DND-41 (cell line): ENCODE data around the gene SPECC1.

Source experiments
- ATAC-seq: fragments of 200-7000 bp; cut with Tn5 transposase; 3 replicates; pipeline ENCODE4 v1.9.1; 2021; ENCODE audit warnings: low read depth; ENCODE audit not compliant: insufficient read depth
- DNase-seq: peaks from one replicate; pipeline ENCODE4 v3.0.0-alpha.2; 2020
- H2AFZ ChIP-seq: 2 replicates; pipeline ENCODE4 v1.6.0; 2012; ENCODE audit warnings: low read depth, low read length
- H3K27ac ChIP-seq: 2 replicates; pipeline ENCODE4 v1.5.1; 2012; ENCODE audit warnings: low read length, inconsistent platforms
- H3K27me3 ChIP-seq: fragments of 200-600 bp; sonication (generic); 2 replicates; pipeline ENCODE4 v1.6.0; 2012; ENCODE audit warnings: low read length, mild to moderate bottlenecking, inconsistent platforms; ENCODE audit not compliant: insufficient read depth, poor library complexity
- H3K36me3 ChIP-seq: 2 replicates; pipeline ENCODE4 v1.5.1; 2012; ENCODE audit warnings: low read length, inconsistent platforms; ENCODE audit not compliant: insufficient read depth
- H3K4me1 ChIP-seq: 2 replicates; pipeline ENCODE4 v1.5.1; 2012; ENCODE audit warnings: mild to moderate bottlenecking, low read length; ENCODE audit not compliant: insufficient read depth
- H3K4me2 ChIP-seq: 2 replicates; pipeline ENCODE4 v1.6.0; 2012; ENCODE audit warnings: mild to moderate bottlenecking, moderate library complexity, low read length, inconsistent platforms; ENCODE audit not compliant: insufficient read depth
- H3K4me3 ChIP-seq, 2 experiments: fragments of 200-600 bp in 1 of 2; shearing (Covaris generic) in 1 of 2; 2 replicates each; pipeline ENCODE4 v1.5.1; 2012 to 2016; ENCODE audit warnings: inconsistent platforms in 2 of 2, low read length in 2 of 2, mild to moderate bottlenecking in 2 of 2, low read depth in 1 of 2, moderate library complexity in 1 of 2
- H3K79me2 ChIP-seq: 2 replicates; pipeline ENCODE4 v1.6.0; 2012; ENCODE audit warnings: low read length, inconsistent platforms; ENCODE audit not compliant: insufficient read depth
- H3K9ac ChIP-seq: 2 replicates; pipeline ENCODE4 v1.6.0; 2012; ENCODE audit warnings: low read depth, mild to moderate bottlenecking, inconsistent platforms, low read length, moderate library complexity
- H3K9me3 ChIP-seq: 2 replicates; pipeline ENCODE4 v1.5.1; 2012; ENCODE audit warnings: low read length, moderate library complexity, mild to moderate bottlenecking, inconsistent platforms; ENCODE audit not compliant: insufficient read depth, severe bottlenecking
- H4K20me1 ChIP-seq: 2 replicates; pipeline ENCODE4 v1.6.0; 2012; ENCODE audit warnings: low read length; ENCODE audit not compliant: insufficient read depth
- EZH2 ChIP-seq: IDR thresholded peaks from 3 replicates; pipeline ENCODE4 v1.6.1; 2012; ENCODE audit warnings: borderline replicate concordance, low read depth, mild to moderate bottlenecking, moderate library complexity, low read length, inconsistent platforms; ENCODE audit not compliant: severe bottlenecking
- TF ChIP-seq, protein P1 (sequence below): IDR thresholded peaks from 2 replicates; pipeline ENCODE4 v1.5.1; 2012; ENCODE audit warnings: borderline replicate concordance, low read length, moderate library complexity, mild to moderate bottlenecking; ENCODE audit not compliant: poor library complexity, severe bottlenecking; ENCODE audit errors: extremely low read depth

SPECC1 gene

DNA sequence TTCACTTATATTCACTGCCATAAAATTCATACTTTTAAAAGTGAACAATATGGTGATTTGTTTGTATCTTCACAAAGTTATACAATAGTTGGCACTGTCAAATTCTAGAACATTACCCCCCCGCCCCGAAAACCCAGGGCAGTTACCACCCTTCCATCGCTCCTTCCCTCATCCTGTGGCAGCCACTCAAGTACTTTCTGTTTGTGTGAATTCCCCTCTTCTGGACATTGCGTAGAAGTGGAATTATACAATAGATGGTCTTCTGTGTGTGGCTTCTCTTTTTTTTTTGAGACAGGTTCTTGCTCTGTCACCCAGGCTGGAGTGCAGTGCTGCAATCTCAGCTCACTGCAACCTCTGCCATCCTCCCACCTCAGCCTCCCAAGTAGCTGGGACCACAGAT, 58.6 kb downstream of the SPECC1 start:
- ATAC-seq (no peak), DNase-seq (no peak)
- H3K4me3 ChIP-seq, result no peak overlapping the region
- H3K9ac ChIP-seq, result no peak overlapping the region
- no peak overlapping the region for H2AFZ ChIP-seq
- H3K27ac ChIP-seq, result no peak overlapping the region
- H3K4me2 ChIP-seq, result no peak overlapping the region
- H3K79me2 ChIP-seq, result no peaks in the 10 kb centered on the region
- H3K4me1 ChIP-seq, result no peaks in the 10 kb centered on the region
- H4K20me1 ChIP-seq, result no peaks in the 10 kb centered on the region
- H3K36me3 ChIP-seq, result no peaks in the 10 kb centered on the region
- H3K9me3 ChIP-seq, result no peaks in the 10 kb centered on the region
- peaks cover 14% of the 10 kb centered on the region for H3K27me3 ChIP-seq
- TF ChIP-seq, protein P1, sequence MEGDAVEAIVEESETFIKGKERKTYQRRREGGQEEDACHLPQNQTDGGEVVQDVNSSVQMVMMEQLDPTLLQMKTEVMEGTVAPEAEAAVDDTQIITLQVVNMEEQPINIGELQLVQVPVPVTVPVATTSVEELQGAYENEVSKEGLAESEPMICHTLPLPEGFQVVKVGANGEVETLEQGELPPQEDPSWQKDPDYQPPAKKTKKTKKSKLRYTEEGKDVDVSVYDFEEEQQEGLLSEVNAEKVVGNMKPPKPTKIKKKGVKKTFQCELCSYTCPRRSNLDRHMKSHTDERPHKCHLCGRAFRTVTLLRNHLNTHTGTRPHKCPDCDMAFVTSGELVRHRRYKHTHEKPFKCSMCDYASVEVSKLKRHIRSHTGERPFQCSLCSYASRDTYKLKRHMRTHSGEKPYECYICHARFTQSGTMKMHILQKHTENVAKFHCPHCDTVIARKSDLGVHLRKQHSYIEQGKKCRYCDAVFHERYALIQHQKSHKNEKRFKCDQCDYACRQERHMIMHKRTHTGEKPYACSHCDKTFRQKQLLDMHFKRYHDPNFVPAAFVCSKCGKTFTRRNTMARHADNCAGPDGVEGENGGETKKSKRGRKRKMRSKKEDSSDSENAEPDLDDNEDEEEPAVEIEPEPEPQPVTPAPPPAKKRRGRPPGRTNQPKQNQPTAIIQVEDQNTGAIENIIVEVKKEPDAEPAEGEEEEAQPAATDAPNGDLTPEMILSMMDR, result no peak
- no peak for TF ChIP-seq EZH2

DNA sequence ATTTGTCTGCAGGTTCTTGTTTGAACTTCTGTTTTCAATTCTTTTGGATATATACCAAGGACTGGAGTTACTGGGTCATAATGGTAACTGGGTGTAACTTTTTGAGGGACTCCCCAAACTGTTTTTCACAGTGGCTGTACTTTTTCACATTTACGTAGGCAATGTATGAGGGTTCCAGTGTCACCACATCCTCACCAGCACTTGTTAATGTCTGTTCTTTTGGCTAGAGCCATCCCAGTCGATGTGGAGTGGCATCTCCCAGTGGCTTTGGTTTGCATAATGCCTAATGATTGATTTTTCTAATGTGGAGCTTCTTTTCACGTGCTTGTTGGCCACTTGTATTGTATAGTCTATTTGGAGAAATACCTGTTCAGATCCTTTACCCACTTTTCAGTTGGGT, 59.3 kb downstream of the SPECC1 start:
- TF ChIP-seq EZH2, result no peak
- TF ChIP-seq, protein P1, result no peak

DNA sequence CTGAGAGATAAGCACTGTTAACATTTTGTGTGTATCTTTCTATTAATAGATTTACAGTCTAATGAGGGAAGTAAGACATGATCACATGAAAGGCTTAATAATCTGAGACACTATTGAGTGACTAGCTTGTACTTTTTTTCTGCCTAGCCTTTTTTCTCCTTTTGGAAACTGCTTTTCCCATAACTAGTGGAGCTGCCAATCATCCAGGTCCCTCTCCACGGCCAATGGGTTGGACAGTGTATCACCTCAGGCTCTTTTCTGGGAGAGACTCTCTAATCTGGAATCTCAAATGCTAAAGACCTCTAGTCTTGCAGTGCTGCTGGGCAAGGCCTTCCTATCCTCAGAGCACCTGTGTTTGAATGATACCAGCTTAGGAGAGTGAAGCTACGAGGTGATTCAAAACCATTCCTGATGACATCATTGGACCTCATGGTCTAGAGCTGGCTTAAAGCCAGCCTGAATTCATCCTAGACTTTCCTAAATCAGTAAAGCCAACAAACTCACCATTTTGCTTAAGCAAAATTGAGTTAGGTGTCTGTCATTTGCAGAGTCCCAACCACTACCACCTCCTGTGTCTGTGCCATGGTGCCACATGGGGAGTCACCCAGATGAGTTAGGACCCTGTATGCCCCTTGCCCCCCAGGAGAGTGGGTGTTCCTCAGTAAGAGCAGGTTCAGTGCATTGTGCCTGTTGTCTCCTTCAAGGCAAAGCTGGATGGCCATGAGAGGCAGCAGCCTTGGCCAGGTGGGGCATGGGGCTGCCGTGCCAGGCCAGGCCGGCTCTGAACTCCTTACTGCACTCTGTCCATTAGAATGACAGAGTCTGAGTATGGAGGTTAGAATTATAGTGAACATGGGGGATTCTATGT, 62.9 kb downstream of the SPECC1 start:
- Histone ChIP-seq H3K4me3 (no peak overlapping the region), H2AFZ (no peak overlapping the region), H3K27ac (no peak overlapping the region), H3K4me2 (no peak overlapping the region), H3K9me3 (no peaks in the 10 kb centered on the region), H3K9ac (no peak overlapping the region), H3K79me2 (no peaks in the 10 kb centered on the region), H3K4me1 (peaks cover 3% of the 10 kb centered on the region; the same call in 1 of the 2 replicates), H3K36me3 (no peaks in the 10 kb centered on the region), H4K20me1 (no peaks in the 10 kb centered on the region), H3K27me3 (peaks cover 21% of the 10 kb centered on the region)
- TF ChIP-seq, protein P1, result no peak
- TF ChIP-seq EZH2, result no peak
- ATAC-seq (no peak), DNase-seq (no peak)

More for the DNA sequence above, 59.3 kb downstream of the SPECC1 start:
- H3K4me2 ChIP-seq, result no peak overlapping the region
- H3K79me2 ChIP-seq, result no peaks in the 10 kb centered on the region
- H2AFZ ChIP-seq, result no peak overlapping the region
- ATAC-seq (no peak), DNase-seq (no peak)
- H3K36me3 ChIP-seq, result no peaks in the 10 kb centered on the region
- H4K20me1 ChIP-seq, result no peaks in the 10 kb centered on the region
- no peak overlapping the region for H3K27ac ChIP-seq
- H3K9me3 ChIP-seq, result no peaks in the 10 kb centered on the region
- no peak overlapping the region for H3K4me3 ChIP-seq
- no peak overlapping the region for H3K9ac ChIP-seq
- H3K4me1 ChIP-seq, result peaks cover under 1% of the 10 kb centered on the region; the same call in 1 of the 2 replicates
- peaks cover 21% of the 10 kb centered on the region for H3K27me3 ChIP-seq
